GM12878 (cell line): ENCODE data around the gene RPAP3. TPM values are rescaled to one million over a fixed set of nuclear protein-coding genes. Genes with fewer than 3 reads are reported as not detected.

Source experiments
- ATAC-seq: fragments of 200-7000 bp; cut with Tn5 transposase; 3 replicates; pipeline ENCODE4 v1.9.1; 2020; ENCODE audit warnings: mild to moderate bottlenecking, moderate library complexity
- BruUV-seq: library from RNA; stranded (reverse); fragments of 400-500 nt; replicated peaks from 2 replicates; lab custom pipeline; 2021; lab: Mats Ljungman, UMichigan
- CTCF ChIA-PET: fragments of 300-600 bp; sonication (Branson Sonifier 250); formaldehyde crosslinking; extraction: SDS; loops from one replicate; lab custom pipeline; 2021; ENCODE audit warnings: inconsistent platforms; lab: Yijun Ruan, JAX
- POLR2A ChIA-PET: fragments of 350-600 bp; formaldehyde crosslinking; extraction: SDS; loops from one replicate; lab custom pipeline; 2021; ENCODE audit warnings: inconsistent platforms; lab: Charles Lee
- RAD21 ChIA-PET: fragments of 300-600 bp; sonication (Branson Sonifier 250); formaldehyde crosslinking; loops from one replicate; lab custom pipeline; 2023; ENCODE audit warnings: antibody characterized with exemption; ENCODE audit not compliant: unreplicated experiment; lab: Charles Lee
- SMC1A ChIA-PET: fragments of 300-600 bp; sonication (Branson Sonifier 250); formaldehyde crosslinking; loops from one replicate; lab custom pipeline; 2023; ENCODE audit not compliant: unreplicated experiment, uncharacterized antibody; lab: Charles Lee
- DNase-seq: peaks from one replicate; pipeline ENCODE4 v3.0.0-alpha.2; 2011; ENCODE audit warnings: low read depth, low spot score
- FAIRE-seq: peaks from 3 replicates; lab custom pipeline; 2011; peaks lifted over from hg19 to GRCh38; lab: Jason Lieb, UNC
- H2AFZ ChIP-seq: 2 replicates; pipeline ENCODE4 v1.6.0; 2011; ENCODE audit warnings: low read depth, low read length, control low read depth; ENCODE audit not compliant: control insufficient read depth
- H3K27ac ChIP-seq: 2 replicates; pipeline ENCODE4 v1.5.1; 2011; ENCODE audit warnings: control low read depth; ENCODE audit not compliant: control insufficient read depth, insufficient read depth
- H3K27me3 ChIP-seq, 2 experiments: replicated peaks in 1 of 2; 2 replicates each; pipeline versions ENCODE4 v1.6.0 to v1.6.1; 2011; ENCODE audit warnings: low read length in 1 of 2; ENCODE audit not compliant: control insufficient read depth in 2 of 2, insufficient read depth in 2 of 2
- H3K36me3 ChIP-seq, 2 experiments: 2 replicates each; pipeline ENCODE4 v1.5.1; 2011; ENCODE audit warnings: low read length in 1 of 2; ENCODE audit not compliant: control insufficient read depth in 2 of 2, insufficient read depth in 2 of 2
- H3K4me1 ChIP-seq: 2 replicates; pipeline ENCODE4 v1.6.1; 2011; ENCODE audit warnings: mild to moderate bottlenecking, low read length, moderate library complexity, mixed read lengths; ENCODE audit not compliant: control insufficient read depth, insufficient read depth
- H3K4me2 ChIP-seq: 2 replicates; pipeline ENCODE4 v1.6.0; 2011; ENCODE audit warnings: control low read depth; ENCODE audit not compliant: control insufficient read depth, insufficient read depth
- H3K4me3 ChIP-seq: fragments of 200-600 bp; sonication (generic); 2 replicates; pipeline ENCODE4 v1.5.1; 2016
- H3K79me2 ChIP-seq: 2 replicates; pipeline ENCODE4 v1.6.0; 2011; ENCODE audit warnings: low read length; ENCODE audit not compliant: control insufficient read depth, insufficient read depth
- H3K9ac ChIP-seq: 2 replicates; pipeline ENCODE4 v1.8.0; 2011; ENCODE audit warnings: low read length, control low read depth, mixed read lengths; ENCODE audit not compliant: control insufficient read depth, insufficient read depth
- H3K9me3 ChIP-seq: replicated peaks from 3 replicates; pipeline ENCODE4 v1.5.1; 2011; ENCODE audit warnings: mild to moderate bottlenecking, low read length; ENCODE audit not compliant: control insufficient read depth, insufficient read depth
- H4K20me1 ChIP-seq: 2 replicates; pipeline ENCODE4 v1.6.0; 2011; ENCODE audit not compliant: control insufficient read depth, insufficient read depth
- BACH1 ChIP-seq: fragments of 450-650 bp; IDR thresholded peaks from 2 replicates; pipeline ENCODE4 v1.6.1; 2017; ENCODE audit warnings: mild to moderate bottlenecking, borderline replicate concordance
- BHLHE40 ChIP-seq, 2 experiments: fragments of 450-650 bp in 1 of 2; IDR thresholded peaks; 2 replicates each; pipeline ENCODE4 v1.6.1; 2011 to 2017; ENCODE audit warnings: low read depth in 2 of 2, borderline replicate concordance in 1 of 2, improper control_type of control experiment in 1 of 2, low read length in 1 of 2, mild to moderate bottlenecking in 1 of 2
- CBFB ChIP-seq: IDR thresholded peaks from 2 replicates; pipeline ENCODE4 v1.6.1; 2016; ENCODE audit warnings: antibody characterized with exemption, low read depth
- CHD1 ChIP-seq: IDR thresholded peaks from 2 replicates; pipeline ENCODE4 v1.6.1; 2012; ENCODE audit warnings: low read depth, low read length, improper control_type of control experiment
- E2F8 ChIP-seq: fragments of 450-650 bp; IDR thresholded peaks from 2 replicates; pipeline ENCODE4 v1.6.1; 2018; ENCODE audit warnings: mild to moderate bottlenecking, low read depth, moderate library complexity; ENCODE audit not compliant: partially characterized antibody
- HDAC2 ChIP-seq: fragments of 200-600 bp; sonication (generic); IDR thresholded peaks from 2 replicates; pipeline ENCODE4 v1.6.1; 2017
- HDGF ChIP-seq: fragments of 450-650 bp; IDR thresholded peaks from 2 replicates; pipeline ENCODE4 v1.6.1; 2016; ENCODE audit warnings: antibody characterized with exemption
- NFYB ChIP-seq: IDR thresholded peaks from 2 replicates; pipeline ENCODE4 v1.6.1; 2011; ENCODE audit warnings: low read depth, mild to moderate bottlenecking, low read length, improper control_type of control experiment, moderate library complexity; ENCODE audit not compliant: insufficient read depth
- NKRF ChIP-seq: fragments of 450-650 bp; conservative IDR thresholded peaks from 2 replicates; pipeline ENCODE4 v1.6.1; 2017; ENCODE audit warnings: mild to moderate bottlenecking, moderate library complexity
- STAT1 ChIP-seq: fragments of 450-650 bp; conservative IDR thresholded peaks from 2 replicates; pipeline ENCODE4 v1.6.1; 2014; ENCODE audit warnings: antibody characterized with exemption, mild to moderate bottlenecking
- YBX1 ChIP-seq: fragments of 450-650 bp; IDR thresholded peaks from 2 replicates; pipeline ENCODE4 v1.6.1; 2016; ENCODE audit warnings: antibody characterized with exemption
- ZNF384 ChIP-seq: IDR thresholded peaks from 2 replicates; pipeline ENCODE4 v1.6.1; 2012; ENCODE audit warnings: low read depth, mild to moderate bottlenecking, low read length, improper control_type of control experiment, borderline replicate concordance
- whole genome bisulfite sequencing: methylation state at CpG from one replicate; pipeline ENCODE4 v1.1.6; 2016; ENCODE audit warnings: low lambda C conversion rate; ENCODE audit not compliant: insufficient replicate concordance, insufficient coverage; ENCODE audit errors: missing lambda C conversion rate; 5-methylcytosine and 5-hydroxymethylcytosine counted together
- in situ Hi-C: fragments of 300-500 bp; cut with MboI; formaldehyde crosslinking; loops from 9 replicates; pipeline ENCODE4 v1.14.3; 2018; ENCODE audit warnings: mixed read lengths
- intact Hi-C: fragments of 100-400 bp; cut with micrococcal nuclease; formaldehyde crosslinking; loops from one replicate; pipeline ENCODE4 v1.14.2; 2022; ENCODE audit not compliant: unreplicated experiment
- polyA plus RNA-seq, 11 experiments: library from polyadenylated mRNA; depleted of rRNA in 4 of 11; unstranded in 6 of 11; stranded (reverse) in 5 of 11; fragments of >200 nt; fragmentation: Nextera tagmentation in 4 of 11; fragmentation: Illumina TruSeq in 1 of 11; extraction: Ambion mirVana in 4 of 11; extraction: Trizol in 1 of 11; gene quantifications; 1 replicate in 1 of 11; 2 replicates in 10 of 11; pipeline versions ENCODE4 v1.2.1 to v1.2.3, GENCODE V29; 2011 to 2016; ENCODE audit warnings: inconsistent platforms in 2 of 11, missing spikeins in 2 of 11, low read depth in 1 of 11
- total RNA-seq, 4 experiments: library from RNA; depleted of rRNA in 3 of 4; stranded (reverse); fragments of >200 nt in 3 of 4; fragmentation: Illumina TruSeq in 1 of 4; extraction: Trizol in 1 of 4; gene quantifications; 2 replicates each; pipeline versions ENCODE4 v1.2.1 to v1.2.3, GENCODE V29; 2013 to 2021

RPAP3 gene
- total and polyA plus RNA-seq, 10 of the 15 experiments (the other 5 are each of a cell fraction or from before 2014, with no cell fraction given), result 14.1 to 50.6 (median 28.4) TPM

- ChIA-PET CTCF (interaction anchor here (0.7 to 0.8 kb wide), 2 partner anchors 26 to 31 kb away, joined by 3 read pairs; no protein-coding TSS in a partner anchor), SMC1A (interaction anchor here (1.4 kb wide), 1 partner anchor 9 kb away, joined by 7 read pairs; no protein-coding TSS in a partner anchor), RAD21 (no interaction called here), POLR2A (no interaction called here)
- H3K27me3 ChIP-seq, result no peaks in the 10 kb centered on the region
- no peak for ATAC-seq
- no peaks in the 10 kb centered on the region for H3K79me2 ChIP-seq
- intact Hi-C loops (no loop called here), in situ Hi-C loops (loop anchor here (10.0 kb wide), 1 partner anchor 645 kb away; no protein-coding TSS in a partner anchor)
- no peak overlapping the region for H3K4me3 ChIP-seq
- no TSS peak for BruUV-seq
- no peak for DNase-seq
- no peak overlapping the region for H3K4me2 ChIP-seq
- no peak overlapping the region for H3K9ac ChIP-seq
- no peak overlapping the region for H3K27ac ChIP-seq
- no peak overlapping the region for H2AFZ ChIP-seq
- H3K36me3 ChIP-seq, result peaks cover 0 to 3% of the 10 kb centered on the region in 2 experiments; a peak in 2 of 4 replicates
- TF ChIP-seq NFYB (no peak), ZNF384 (no peak), STAT1 (no peak), YBX1 (no peak), E2F8 (no peak), CHD1 (no peak), HDGF (no peak), CBFB (no peak), BACH1 (no peak), BHLHE40 (IDR thresholded peaks at IDR 0.05; ENCODE audit: borderline replicate concordance in 1 of 2, low read depth in 2 of 2, low read length in 1 of 2) (no peak), NKRF (no peak), HDAC2 (no peak)
- TF ChIP-seq, all 136 proteins: peak for 0
- FAIRE-seq, result no peak
- no peaks in the 10 kb centered on the region for H4K20me1 ChIP-seq
- no peaks in the 10 kb centered on the region for H3K9me3 ChIP-seq
- no peaks in the 10 kb centered on the region for H3K4me1 ChIP-seq
- 97% methylated on average over 2 of the region's 2 CpGs for WGBS
These were observed 26.0 kb downstream of the RPAP3 start for GRCh38 chr12:47679785-47680184.
